Prostate gland (tissue), 2 donors: ENCODE data around the gene RASGRF2. TPM values are rescaled to one million over a fixed set of nuclear protein-coding genes. Genes with fewer than 3 reads are reported as not detected.
"Not testable (repeated sequence)": the region's sequence is repeated elsewhere in the genome, so short reads cannot be mapped to it uniquely, and the experiment has no call there.

Experiments used
- DNase-seq: peaks from one replicate; pipeline ENCODE4 v3.0.0-alpha.2; 2019; ENCODE audit warnings: low spot score
- H3K27ac ChIP-seq, 2 donors: fragments of 200-600 bp; sonication (generic); 2 replicates each; pipeline ENCODE4 v1.5.1; 2017 to 2019
- H3K27me3 ChIP-seq: fragments of 200-600 bp; sonication (generic); replicated peaks from 2 replicates; pipeline ENCODE4 v1.5.1; 2019; ENCODE audit not compliant: insufficient read depth
- H3K36me3 ChIP-seq, 2 donors: fragments of 200-600 bp; sonication (generic); 1 replicate in 1 of 2; 2 replicates in 1 of 2; pipeline versions ENCODE4 v1.5.1 to v1.8.1; 2017 to 2019
- H3K4me1 ChIP-seq: fragments of 200-600 bp; sonication (generic); replicated peaks from 2 replicates; pipeline ENCODE4 v1.5.1; 2019
- H3K4me3 ChIP-seq, 2 donors: fragments of 200-600 bp; sonication (generic); 2 replicates each; pipeline ENCODE4 v1.5.1; 2017 to 2019
- H3K9me3 ChIP-seq: fragments of 200-600 bp; sonication (generic); 2 replicates; pipeline ENCODE4 v1.5.1; 2017
- CTCF ChIP-seq, 4 experiments: fragments of 200-600 bp in 2 of 4; fragments of 450-650 bp in 2 of 4; sonication (generic) in 2 of 4; IDR thresholded peaks; 1 replicate in 3 of 4; 2 replicates in 1 of 4; pipeline ENCODE4 v1.5.1; 2016 to 2019; ENCODE audit warnings: antibody characterized with exemption in 4 of 4, mild to moderate bottlenecking in 2 of 4, moderate library complexity in 2 of 4
- POLR2A ChIP-seq: fragments of 450-650 bp; IDR thresholded peaks from one replicate; pipeline ENCODE4 v1.6.1; 2016; ENCODE audit warnings: antibody characterized with exemption, mild to moderate bottlenecking
- POLR2AphosphoS5 ChIP-seq: sonication (generic); formaldehyde crosslinking; IDR thresholded peaks from one replicate; pipeline ENCODE4 v1.6.1; 2017; ENCODE audit warnings: antibody characterized with exemption
- WGBS: methylation state at CpG from one replicate; pipeline ENCODE4 v1.1.5; 2018; 5-methylcytosine and 5-hydroxymethylcytosine counted together
- intact Hi-C: fragments of 100-400 bp; cut with DNase I; formaldehyde crosslinking; loops from one replicate; pipeline ENCODE4 v1.14.2; 2022
- total RNA-seq, 2 donors: library from RNA; depleted of rRNA; stranded (reverse); fragments of >200 nt; gene quantifications; one replicate each; pipeline ENCODE4 v1.1.0, GENCODE V29; 2016

RASGRF2 gene
- total RNA-seq, 2 donors from 2014 or later, result 3.0 to 7.6 TPM

- no peaks in the 10 kb centered on the region for H3K27me3 ChIP-seq
- intact Hi-C loops, result no loop called here
- H3K36me3 ChIP-seq, result no peaks in the 10 kb centered on the region
- no peaks in the 10 kb centered on the region for H3K4me1 ChIP-seq
- H3K27ac ChIP-seq, result no peak overlapping the region
- H3K9me3 ChIP-seq, result no peaks in the 10 kb centered on the region
- WGBS, result 86% methylated on average over 5 of the region's 5 CpGs
- DNase-seq, result no peak
- no peak for TF ChIP-seq POLR2AphosphoS5
- TF ChIP-seq CTCF (IDR thresholded peaks at IDR 0.05), result no peak
- TF ChIP-seq POLR2A, result no peak
- no peak overlapping the region for H3K4me3 ChIP-seq
These were observed 145.2 kb downstream of the RASGRF2 start for GRCh38 chr5:81105261-81105877.

- DNase-seq, result no peak
- no peak for TF ChIP-seq POLR2AphosphoS5
- no peak for TF ChIP-seq POLR2A
- no peak overlapping the region for H3K27ac ChIP-seq
- no peak overlapping the region for H3K4me3 ChIP-seq
- WGBS, result 78% methylated on average over 4 of the region's 4 CpGs
- intact Hi-C loops, result no loop called here
- H3K36me3 ChIP-seq, result no peaks in the 10 kb centered on the region
- H3K4me1 ChIP-seq, result no peaks in the 10 kb centered on the region
- H3K9me3 ChIP-seq, result no peaks in the 10 kb centered on the region
- H3K27me3 ChIP-seq, result no peaks in the 10 kb centered on the region
These were observed 155.1 kb downstream of the RASGRF2 start for GRCh38 chr5:81115261-81115660.

GRCh38 chr5:81117566-81117965, 157.4 kb downstream of the RASGRF2 start:
- no peaks in the 10 kb centered on the region for H3K27me3 ChIP-seq
- no peaks in the 10 kb centered on the region for H3K9me3 ChIP-seq
- H3K36me3 ChIP-seq, result no peaks in the 10 kb centered on the region
- H3K4me3 ChIP-seq, result no peak overlapping the region
- no peaks in the 10 kb centered on the region for H3K4me1 ChIP-seq
- intact Hi-C loops, result no loop called here
- no peak for DNase-seq
- 88% methylated on average over 3 of the region's 3 CpGs for WGBS
- H3K27ac ChIP-seq, result no peak overlapping the region
- TF ChIP-seq POLR2AphosphoS5 (no peak), CTCF (IDR thresholded peaks at IDR 0.05) (no peak), POLR2A (no peak)

- DNase-seq, result no peak
- Histone ChIP-seq H3K27ac (no peak overlapping the region), H3K36me3 (no peaks in the 10 kb centered on the region), H3K4me3 (no peak overlapping the region), H3K4me1 (no peaks in the 10 kb centered on the region), H3K9me3 (no peaks in the 10 kb centered on the region), H3K27me3 (no peaks in the 10 kb centered on the region)
- TF ChIP-seq CTCF (IDR thresholded peaks at IDR 0.05) (no peak), POLR2A (no peak), POLR2AphosphoS5 (no peak)
- intact Hi-C loops, result no loop called here
- WGBS, result 72% methylated on average over 5 of the region's 5 CpGs
These were observed 161.1 kb downstream of the RASGRF2 start for GRCh38 chr5:81121273-81121672.

- 65% methylated on average over 7 of the region's 7 CpGs for WGBS
- no peaks in the 10 kb centered on the region for H3K4me1 ChIP-seq
- H3K4me3 ChIP-seq, result no peak overlapping the region
- H3K27ac ChIP-seq, result no peak overlapping the region
- no peaks in the 10 kb centered on the region for H3K36me3 ChIP-seq
- TF ChIP-seq POLR2AphosphoS5 (no peak), CTCF (IDR thresholded peaks at IDR 0.05) (no peak), POLR2A (no peak)
- no peaks in the 10 kb centered on the region for H3K27me3 ChIP-seq
- DNase-seq, result no peak
- no peaks in the 10 kb centered on the region for H3K9me3 ChIP-seq
- intact Hi-C loops, result no loop called here
These were observed 161.9 kb downstream of the RASGRF2 start for GRCh38 chr5:81121836-81122630.

GRCh38 chr5:81124689-81125088, 164.5 kb downstream of the RASGRF2 start:
- intact Hi-C loops, H3K36me3 ChIP-seq, H3K4me3 ChIP-seq, DNase-seq, H3K27ac ChIP-seq, H3K9me3 ChIP-seq, H3K27me3 ChIP-seq, H3K4me1 ChIP-seq: not testable (repeated sequence)
- 66% methylated on average over 6 of the region's 6 CpGs for WGBS
